Esophagus squamous epithelium (tissue), 4 donors: Measurements from ENCODE around the gene MSANTD7.

Experiments used
- CTCF ChIP-seq, 6 experiments: fragments of 450-650 bp in 4 of 6; fragments of 200-600 bp in 2 of 6; sonication (generic) in 2 of 6; IDR thresholded peaks; one replicate each; pipeline ENCODE4 v1.5.1; 2016 to 2019; ENCODE audit warnings: antibody characterized with exemption in 6 of 6, mild to moderate bottlenecking in 4 of 6, moderate library complexity in 4 of 6
- POLR2A ChIP-seq, 4 donors: fragments of 450-650 bp; IDR thresholded peaks; one replicate each; pipeline ENCODE4 v1.6.1; 2017; ENCODE audit warnings: antibody characterized with exemption in 4 of 4, mild to moderate bottlenecking in 4 of 4, moderate library complexity in 3 of 4

GRCh38 chr10:14840178-14840577 is 2.1 kb downstream of the MSANTD7 start:
- TF ChIP-seq POLR2A (IDR thresholded peaks at IDR 0.05) = no peak
- TF ChIP-seq CTCF (IDR thresholded peaks at IDR 0.05) = no peak
